Osteocyte (in vitro differentiated cells): ENCODE results near the gene VAMP2. TPM values are rescaled to one million over a fixed set of nuclear protein-coding genes. Genes with fewer than 3 reads are reported as not detected.

Source experiments
- DNase-seq: peaks from one replicate; pipeline ENCODE4 v3.0.0; 2021; ENCODE audit warnings: mixed read lengths; ENCODE audit not compliant: unreplicated experiment; ENCODE audit errors: extremely low spot score
- H3K27ac Mint-ChIP-seq: one replicate; pipeline ENCODE4 v1.8.0; 2021; ENCODE audit warnings: mild to moderate bottlenecking, mixed read lengths; ENCODE audit not compliant: unreplicated experiment
- H3K27me3 Mint-ChIP-seq: one replicate; pipeline ENCODE4 v1.8.0; 2021; ENCODE audit warnings: mixed read lengths; ENCODE audit not compliant: unreplicated experiment
- H3K36me3 Mint-ChIP-seq: one replicate; pipeline ENCODE4 v1.8.0; 2021; ENCODE audit warnings: mixed read lengths; ENCODE audit not compliant: unreplicated experiment
- H3K4me1 Mint-ChIP-seq: one replicate; pipeline ENCODE4 v1.8.0; 2021; ENCODE audit warnings: mixed read lengths; ENCODE audit not compliant: unreplicated experiment
- H3K4me3 Mint-ChIP-seq: one replicate; pipeline ENCODE4 v1.8.0; 2021; ENCODE audit warnings: mild to moderate bottlenecking, moderate library complexity, mixed read lengths; ENCODE audit not compliant: unreplicated experiment
- H3K9me3 Mint-ChIP-seq: one replicate; pipeline ENCODE4 v1.8.0; 2021; ENCODE audit warnings: mixed read lengths; ENCODE audit not compliant: unreplicated experiment
- CTCF ChIP-seq: fragments of 200-600 bp; sonication (generic); IDR thresholded peaks from 2 replicates; pipeline ENCODE4 v1.5.0; 2021; ENCODE audit warnings: antibody characterized with exemption, mild to moderate bottlenecking, moderate library complexity
- total RNA-seq: library from RNA; stranded (reverse); gene quantifications from 2 replicates; pipeline ENCODE4 v1.2.1, GENCODE V29; 2021

The VAMP2 gene
- total RNA-seq, 1 donor from 2014 or later: 70.0 TPM

DNA sequence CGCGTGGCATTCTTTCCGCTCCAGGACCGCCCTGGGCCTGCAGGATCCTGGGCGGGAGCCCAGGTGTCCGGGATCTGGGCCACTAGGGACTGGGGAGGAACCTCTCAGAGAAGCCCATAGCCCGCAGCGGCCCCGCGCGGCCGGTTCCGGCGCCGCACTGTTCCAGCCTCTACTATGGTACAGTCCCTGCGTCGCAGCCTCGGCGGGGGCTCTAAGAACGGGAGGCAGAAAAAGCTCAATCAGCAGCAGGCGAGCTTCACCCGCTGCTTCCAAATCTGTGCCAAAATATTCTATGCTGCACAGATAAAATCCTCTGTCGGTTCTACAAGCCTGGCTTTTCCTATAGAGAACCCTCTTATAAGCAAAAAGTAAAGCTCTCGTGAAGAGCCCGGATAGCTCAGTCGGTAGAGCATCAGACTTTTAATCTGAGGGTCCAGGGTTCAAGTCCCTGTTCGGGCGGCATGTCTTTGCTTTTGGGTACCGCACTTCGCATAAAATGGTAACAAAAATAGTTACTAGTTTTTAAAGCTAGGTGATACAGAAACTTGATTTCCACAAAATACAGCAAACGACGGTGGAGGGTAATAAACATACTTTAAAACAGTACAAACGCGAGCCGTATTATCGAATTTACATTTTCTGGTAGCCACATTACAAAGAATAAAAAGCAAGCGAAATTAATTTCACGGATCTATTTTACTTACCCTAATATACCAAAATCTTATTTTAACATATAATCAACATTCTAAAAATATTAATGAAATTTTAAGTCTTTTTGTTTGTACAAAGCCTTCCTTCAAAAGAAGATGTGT is 43.8 kb downstream of the VAMP2 start:
- peak; percentile 96 for DNase-seq
- Mint-ChIP-seq H3K27me3 (peaks cover 18% of the 10 kb centered on the region), H3K9me3 (no peaks in the 10 kb centered on the region), H3K36me3 (no peaks in the 10 kb centered on the region), H3K27ac (peak overlapping the region; percentile 95), H3K4me1 (peaks cover 44% of the 10 kb centered on the region), H3K4me3 (peak overlapping the region; percentile 87)
- TF ChIP-seq CTCF: peak; percentile 92

GRCh38 chr17:8117980-8118768 is 44.6 kb downstream of the VAMP2 start, which contains the start of gene ALOXE3:
TSS of gene ALOXE3 (minus strand) at chr17:8118514. CDS start at chr17:8117990, 524 bp downstream.
- peaks cover 36% of the 10 kb centered on the region for H3K4me1 Mint-ChIP-seq
- peak within 1 kb of the TSS; percentile 95 for H3K27ac Mint-ChIP-seq
- H3K9me3 Mint-ChIP-seq: no peaks in the 10 kb centered on the region
- no peaks in the 10 kb centered on the region for H3K36me3 Mint-ChIP-seq
- TF ChIP-seq CTCF: no peak
- DNase-seq: no peak
- H3K4me3 Mint-ChIP-seq: peak within 1 kb of the TSS; percentile 87
- peaks cover 22% of the 10 kb centered on the region for H3K27me3 Mint-ChIP-seq

DNA sequence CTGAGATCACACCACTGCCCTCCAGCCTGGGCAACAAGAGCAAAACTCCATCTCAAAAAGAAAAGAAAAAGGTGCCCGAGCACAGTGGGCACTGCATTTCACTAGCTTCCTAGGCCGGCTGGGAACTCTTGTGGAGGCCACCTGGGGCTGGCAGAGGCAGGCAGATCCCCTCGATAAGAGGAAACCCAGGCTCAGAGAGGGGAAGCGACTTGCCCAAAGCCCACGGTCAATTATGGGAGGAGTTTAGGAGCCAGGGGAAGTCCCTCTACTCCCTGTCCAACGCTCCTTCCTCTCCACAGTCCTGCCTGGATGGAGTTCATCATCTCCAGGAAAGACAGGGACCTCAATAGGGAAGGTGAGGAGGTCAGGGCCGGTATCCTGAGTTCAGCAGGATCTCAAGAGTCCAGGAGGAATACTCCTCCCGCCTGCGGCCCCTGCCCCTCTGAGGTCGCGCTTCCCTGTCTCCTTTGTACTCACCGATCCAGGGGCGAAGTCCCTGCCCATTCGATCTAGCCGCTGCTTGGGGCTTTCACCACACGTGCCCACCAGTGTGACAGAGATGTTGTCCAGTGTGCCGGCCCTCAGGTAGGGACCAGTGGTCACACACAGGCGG is 45.3 kb downstream of the VAMP2 start:
- no peak for TF ChIP-seq CTCF
- Mint-ChIP-seq H3K9me3 (no peaks in the 10 kb centered on the region), H3K4me3 (peak overlapping the region; percentile 87), H3K27ac (peak overlapping the region; percentile 95), H3K36me3 (no peaks in the 10 kb centered on the region), H3K4me1 (peaks cover 33% of the 10 kb centered on the region), H3K27me3 (peaks cover 29% of the 10 kb centered on the region)
- DNase-seq: no peak

GRCh38 chr17:8116776-8117175 is 46.0 kb downstream of the VAMP2 start:
- no peak overlapping the region for H3K27ac Mint-ChIP-seq
- peaks cover 32% of the 10 kb centered on the region for H3K27me3 Mint-ChIP-seq
- no peak for TF ChIP-seq CTCF
- no peaks in the 10 kb centered on the region for H3K9me3 Mint-ChIP-seq
- peaks cover 33% of the 10 kb centered on the region for H3K4me1 Mint-ChIP-seq
- no peak for DNase-seq
- no peaks in the 10 kb centered on the region for H3K36me3 Mint-ChIP-seq
- no peak overlapping the region for H3K4me3 Mint-ChIP-seq

DNA sequence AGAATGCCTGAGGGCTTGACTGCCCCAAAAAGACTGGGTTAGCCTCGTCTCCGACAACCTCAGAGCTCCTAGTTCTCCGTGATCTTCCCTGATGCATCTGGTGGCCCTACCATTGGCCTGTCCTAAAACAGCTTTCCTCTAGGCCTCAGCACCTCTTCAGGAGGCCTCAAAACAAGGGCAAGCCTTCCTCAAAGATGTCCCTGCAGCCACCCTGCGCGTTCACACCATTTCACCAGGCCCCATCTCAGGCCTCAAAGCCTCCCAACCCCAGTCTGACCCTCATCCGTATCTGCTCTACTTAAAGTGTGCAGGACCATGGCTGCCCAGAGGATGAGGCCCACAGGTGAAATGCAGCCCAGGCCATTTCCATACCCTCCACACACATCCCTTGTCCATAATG is 51.8 kb downstream of the VAMP2 start:
- no peak for DNase-seq
- H3K27me3 Mint-ChIP-seq: peaks cover 56% of the 10 kb centered on the region
- no peak overlapping the region for H3K4me3 Mint-ChIP-seq
- H3K36me3 Mint-ChIP-seq: no peaks in the 10 kb centered on the region
- no peak for TF ChIP-seq CTCF
- H3K4me1 Mint-ChIP-seq: peaks cover 8% of the 10 kb centered on the region
- H3K9me3 Mint-ChIP-seq: no peaks in the 10 kb centered on the region
- no peak overlapping the region for H3K27ac Mint-ChIP-seq
